HCT116 (cell line): ENCODE data around the gene HBP1. TPM values are rescaled to one million over a fixed set of nuclear protein-coding genes. Genes with fewer than 3 reads are reported as not detected.

Experiments
- ATAC-seq: fragments of 200-7000 bp; cut with Tn5 transposase; 2 replicates; pipeline ENCODE4 v1.9.1; 2020; ENCODE audit warnings: mild to moderate bottlenecking, moderate library complexity
- BruUV-seq: library from RNA; stranded (reverse); fragments of 400-500 nt; replicated peaks from 2 replicates; lab custom pipeline; 2021; lab: Mats Ljungman, UMichigan
- CTCF ChIA-PET: fragments of 300-600 bp; sonication (Branson Sonifier 250); formaldehyde crosslinking; loops from one replicate; lab custom pipeline; 2021; ENCODE audit warnings: antibody characterized with exemption; lab: Charles Lee
- POLR2A ChIA-PET: fragments of 300-600, 350-600 bp; sonication (Branson Sonifier 250); formaldehyde crosslinking; loops from one replicate; lab custom pipeline; 2021; ENCODE audit warnings: antibody characterized with exemption; lab: Charles Lee
- RAD21 ChIA-PET, 2 experiments: fragments of 300-600 bp; sonication (Branson Sonifier 250); formaldehyde crosslinking; loops; one replicate each; lab custom pipeline; 2023; ENCODE audit warnings: low total read pairs in 2 of 2; ENCODE audit not compliant: uncharacterized antibody in 2 of 2, unreplicated experiment in 2 of 2, low non-redundant PET in 1 of 2; lab: Charles Lee
- DNase-seq: peaks from one replicate; pipeline ENCODE4 v3.0.0-alpha.2; 2010; ENCODE audit warnings: low read depth, low spot score
- H2AFZ ChIP-seq: fragments of 200-600 bp; shearing (Covaris generic), sonication (generic); 2 replicates; pipeline ENCODE4 v1.6.1; 2017; ENCODE audit warnings: low read depth, mixed run types, mixed read lengths, antibody characterized with exemption, low read length; ENCODE audit not compliant: poor library complexity, severe bottlenecking
- H3K27ac ChIP-seq: 2 replicates; pipeline ENCODE4 v1.5.1; 2012; ENCODE audit warnings: low read depth, low read length
- H3K27me3 ChIP-seq: fragments of 200-600 bp; sonication (generic); 2 replicates; pipeline ENCODE4 v1.6.1; 2016; ENCODE audit warnings: mixed run types, low read length, mixed read lengths; ENCODE audit not compliant: insufficient read depth
- H3K36me3 ChIP-seq, 2 experiments: fragments of 200-500 bp in 1 of 2; fragments of 200-600 bp in 1 of 2; sonication (Bioruptor generic) in 1 of 2; sonication (generic) in 1 of 2; 2 replicates each; pipeline versions ENCODE4 v1.5.1 to v1.6.1; 2014 to 2016; ENCODE audit warnings: low read length in 2 of 2, inconsistent platforms in 1 of 2, mixed read lengths in 1 of 2, mixed run types in 1 of 2; ENCODE audit not compliant: insufficient read depth in 2 of 2, control insufficient read depth in 1 of 2
- H3K4me1 ChIP-seq, 2 experiments: fragments of 200-600 bp in 1 of 2; sonication (generic) in 1 of 2; 2 replicates each; pipeline versions ENCODE4 v1.5.1 to v1.6.1; 2012 to 2017; ENCODE audit warnings: low read length in 2 of 2, inconsistent platforms in 1 of 2, mild to moderate bottlenecking in 1 of 2, mixed read lengths in 1 of 2, mixed run types in 1 of 2, moderate library complexity in 1 of 2; ENCODE audit not compliant: insufficient read depth in 2 of 2, control insufficient read depth in 1 of 2
- H3K4me2 ChIP-seq: fragments of 200-600 bp; sonication (generic); 2 replicates; pipeline ENCODE4 v1.6.1; 2017; ENCODE audit warnings: mixed run types, low read length, mixed read lengths
- H3K4me3 ChIP-seq, 2 experiments: fragments of 200-600 bp in 1 of 2; sonication (generic) in 1 of 2; replicated peaks in 1 of 2; 2 replicates each; pipeline ENCODE4 v1.5.1; 2011 to 2016; ENCODE audit warnings: low read length in 2 of 2, control low read depth in 1 of 2, low read depth in 1 of 2, mild to moderate bottlenecking in 1 of 2, mixed read lengths in 1 of 2, mixed run types in 1 of 2
- H3K79me2 ChIP-seq: fragments of 200-600 bp; sonication (generic); 2 replicates; pipeline ENCODE4 v1.6.1; 2017; ENCODE audit warnings: mild to moderate bottlenecking, mixed run types, low read length, moderate library complexity, mixed read lengths; ENCODE audit not compliant: insufficient read depth
- H3K9ac ChIP-seq: fragments of 200-600 bp; sonication (generic); 2 replicates; pipeline ENCODE4 v1.6.1; 2016; ENCODE audit warnings: low read length, mixed read lengths
- H3K9me2 ChIP-seq: fragments of 200-600 bp; sonication (generic), shearing (Covaris generic); 2 replicates; pipeline ENCODE4 v1.6.1; 2017; ENCODE audit warnings: mixed run types, mild to moderate bottlenecking, moderate library complexity; ENCODE audit not compliant: insufficient read depth
- H3K9me3 ChIP-seq, 2 experiments: fragments of 200-500 bp in 1 of 2; fragments of 200-600 bp in 1 of 2; sonication (Bioruptor generic) in 1 of 2; sonication (generic) in 1 of 2; 2 replicates each; pipeline ENCODE4 v1.6.1; 2014 to 2017; ENCODE audit warnings: low read length in 2 of 2, mixed read lengths in 2 of 2, inconsistent platforms in 1 of 2, low read depth in 1 of 2, mild to moderate bottlenecking in 1 of 2, mixed run types in 1 of 2, moderate library complexity in 1 of 2; ENCODE audit not compliant: control insufficient read depth in 1 of 2, insufficient read depth in 1 of 2
- H4K20me1 ChIP-seq: fragments of 200-600 bp; sonication (generic), shearing (Covaris generic); 2 replicates; pipeline ENCODE4 v1.6.1; 2017; ENCODE audit warnings: mixed run types, mild to moderate bottlenecking, moderate library complexity; ENCODE audit not compliant: insufficient read depth
- CBX3 ChIP-seq: IDR thresholded peaks from 2 replicates; pipeline ENCODE4 v1.6.1; 2012; ENCODE audit warnings: low read depth
- CEBPB ChIP-seq: IDR thresholded peaks from 2 replicates; pipeline ENCODE4 v1.6.1; 2012; ENCODE audit warnings: low read depth
- CTCF ChIP-seq, 3 experiments: fragments of 200-600 bp in 1 of 3; sonication (generic) in 1 of 3; IDR thresholded peaks in 2 of 3; conservative IDR thresholded peaks in 1 of 3; 2 replicates each; pipeline ENCODE4 v1.5.1; 2012 to 2017; ENCODE audit warnings: low read depth in 2 of 3, low read length in 2 of 3, antibody characterized with exemption in 1 of 3, borderline replicate concordance in 1 of 3, control low read depth in 1 of 3, mild to moderate bottlenecking in 1 of 3, mixed read lengths in 1 of 3, mixed run types in 1 of 3, moderate library complexity in 1 of 3; ENCODE audit not compliant: insufficient read depth in 1 of 3
- FOSL1 ChIP-seq: IDR thresholded peaks from 2 replicates; pipeline ENCODE4 v1.6.1; 2012; ENCODE audit warnings: low read depth
- MAX ChIP-seq: IDR thresholded peaks from 2 replicates; pipeline ENCODE4 v1.6.1; 2012
- POLR2A ChIP-seq: IDR thresholded peaks from 2 replicates; pipeline ENCODE4 v1.7.0; 2011; ENCODE audit warnings: borderline replicate concordance; ENCODE audit not compliant: insufficient read depth, insufficient read length; ENCODE audit errors: extremely low read depth
- POLR2AphosphoS5 ChIP-seq: IDR thresholded peaks from 2 replicates; pipeline ENCODE4 v1.6.1; 2011; ENCODE audit warnings: mild to moderate bottlenecking, low read depth, low read length, moderate library complexity
- RAD21 ChIP-seq: IDR thresholded peaks from 2 replicates; pipeline ENCODE4 v1.6.1; 2012; ENCODE audit warnings: low read depth, mild to moderate bottlenecking
- SIN3A ChIP-seq: IDR thresholded peaks from 2 replicates; pipeline ENCODE4 v1.6.1; 2012; ENCODE audit warnings: low read depth
- SRF ChIP-seq: IDR thresholded peaks from 2 replicates; pipeline ENCODE4 v1.6.1; 2012; ENCODE audit warnings: low read depth
- TCF7L2 ChIP-seq: IDR thresholded peaks from 2 replicates; pipeline ENCODE4 v1.7.0; 2011; ENCODE audit warnings: borderline replicate concordance, inconsistent platforms; ENCODE audit not compliant: insufficient read depth, insufficient read length; ENCODE audit errors: extremely low read depth
- YY1 ChIP-seq: IDR thresholded peaks from 2 replicates; pipeline ENCODE4 v1.6.1; 2011; ENCODE audit warnings: low read length, low read depth, moderate library complexity, mild to moderate bottlenecking; ENCODE audit not compliant: insufficient replicate concordance; ENCODE audit errors: extremely low read depth
- ZBTB33 ChIP-seq: IDR thresholded peaks from 2 replicates; pipeline ENCODE4 v1.6.1; 2011; ENCODE audit warnings: mild to moderate bottlenecking, low read length, moderate library complexity; ENCODE audit not compliant: insufficient replicate concordance; ENCODE audit errors: extremely low read depth
- ZFX ChIP-seq: fragments of 450-650 bp; IDR thresholded peaks from 2 replicates; pipeline ENCODE4 v1.6.1; 2017
- ZNF274 ChIP-seq: fragments of 200-500 bp; sonication (Bioruptor generic); IDR thresholded peaks from 2 replicates; pipeline ENCODE4 v1.6.1; 2014; ENCODE audit warnings: mild to moderate bottlenecking, low read depth, low read length, inconsistent platforms
- intact Hi-C: fragments of 100-400 bp; cut with micrococcal nuclease; formaldehyde crosslinking; loops from 2 replicates; pipeline ENCODE4 v1.10.0; 2022
- total RNA-seq: library from RNA; stranded (reverse); gene quantifications from one replicate; pipeline ENCODE4 v1.2.1, GENCODE V29; 2021; ENCODE audit not compliant: unreplicated experiment

The HBP1 gene
- total RNA-seq, 1 experiment from 2014 or later = 24.3 TPM

- BruUV-seq = no TSS peak
- DNase-seq = no peak
- CTCF ChIA-PET = interaction anchor here (0.8 to 2.4 kb wide), 9 partner anchors 9 to 686 kb away, joined by 3 to 9 read pairs (median 6); no protein-coding TSS in a partner anchor
Observed at GRCh38 chr7:107194052-107194451, 25.2 kb downstream of the HBP1 start.

More at GRCh38 chr7:107194052-107194451, 25.2 kb downstream of the HBP1 start:
- intact Hi-C loops = loop anchor here (10.0 kb wide), 1 partner anchor 391 kb away; the partner anchor contains the start of gene BCAP29
- Histone ChIP-seq H2AFZ (no peak overlapping the region), H3K36me3 (no peaks in the 10 kb centered on the region), H3K9ac (no peak overlapping the region), H3K27ac (no peak overlapping the region), H4K20me1 (no peaks in the 10 kb centered on the region), H3K4me3 (no peak overlapping the region), H3K4me2 (no peak overlapping the region), H3K27me3 (no peaks in the 10 kb centered on the region), H3K4me1 (no peaks in the 10 kb centered on the region), H3K9me3 (no peaks in the 10 kb centered on the region), H3K9me2 (no peaks in the 10 kb centered on the region)
- no peak for ATAC-seq
- ChIA-PET POLR2A (interaction anchor here (0.9 kb wide), 1 partner anchor 47 kb away, joined by 5 read pairs; no protein-coding TSS in a partner anchor), RAD21 (no interaction called here)
- TF ChIP-seq YY1 (no peak), POLR2AphosphoS5 (no peak), ZFX (no peak), RAD21 (no peak), SIN3A (no peak), CEBPB (no peak), FOSL1 (no peak), CBX3 (no peak), POLR2A (no peak), MAX (no peak), TCF7L2 (no peak), SRF (no peak), CTCF (IDR thresholded peaks at IDR 0.05 in 2 of 3, conservative IDR thresholded peaks at IDR 0.05 in 1 of 3; ENCODE audit: borderline replicate concordance in 1 of 3, insufficient read depth in 1 of 3, low read depth in 2 of 3, low read length in 2 of 3) (no peak), ZBTB33 (no peak), ZNF274 (no peak)
- TF ChIP-seq, all 23 proteins: peak for 0
- no peaks in the 10 kb centered on the region for H3K79me2 ChIP-seq
